ENCODE data around the gene ARPC5. TPM values are rescaled to one million over a fixed set of nuclear protein-coding genes. Genes with fewer than 3 reads are reported as not detected.

ARPC5 gene
- total and polyA plus RNA-seq, 2 of the 8 experiments (the other 6 are each of a cell fraction or from before 2014, with no cell fraction given) = 24.0 to 60.8 TPM

DNA sequence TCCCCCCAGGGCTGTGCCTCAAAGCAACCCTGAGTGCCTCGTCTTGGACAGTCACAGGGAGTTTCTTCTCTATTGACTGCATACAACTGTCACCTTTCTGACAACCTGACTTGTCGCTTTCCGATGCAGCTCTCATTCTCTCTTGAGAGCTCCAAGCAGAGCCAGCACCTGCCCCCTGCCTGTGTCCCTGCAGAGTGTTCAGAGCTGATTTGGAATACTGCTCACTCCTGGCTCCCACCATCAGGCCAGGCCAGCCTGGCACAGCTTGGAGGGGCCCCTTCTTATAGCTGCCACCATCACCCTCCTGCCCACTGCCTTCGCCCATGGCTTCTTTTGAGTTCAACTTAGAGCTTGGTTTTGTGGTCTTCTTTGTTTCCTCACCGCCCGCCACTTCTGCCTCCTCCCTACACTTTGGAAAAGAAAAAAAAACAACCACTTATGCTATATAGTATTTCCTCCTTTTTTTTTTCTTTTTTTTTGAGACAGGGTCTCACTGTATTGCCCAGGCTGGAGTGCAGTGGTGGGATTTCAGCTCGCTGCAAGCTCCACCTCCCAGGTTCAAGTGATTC is 57.6 kb downstream of the ARPC5 start:
- Histone ChIP-seq H3K27me3 (replicated peaks in 1 of 4; ENCODE audit: control insufficient read depth in 3 of 4, extremely low read depth in 1 of 4, insufficient read depth in 3 of 4, low read length in 3 of 4) (no peaks in the 10 kb centered on the region), H3K4ac (replicated peaks; ENCODE audit: insufficient read length, low read depth, low read length) (no peak overlapping the region), H3K18ac (ENCODE audit: extremely low read depth, low read length) (no peak overlapping the region), H2BK15ac (ENCODE audit: low read length) (no peak overlapping the region), H3K56ac (replicated peaks; ENCODE audit: insufficient read length, low read depth, low read length) (no peak overlapping the region), H4K5ac (ENCODE audit: insufficient read length, low read depth, low read length) (no peak overlapping the region), H3K9me3 (ENCODE audit: insufficient read depth in 2 of 2, low read depth in 1 of 2, low read length in 1 of 2) (no peaks in the 10 kb centered on the region), H3K4me2 (ENCODE audit: insufficient read depth in 1 of 2, low read depth in 2 of 2, low read length in 2 of 2) (no peak overlapping the region), H3K23ac (ENCODE audit: insufficient read length) (no peak overlapping the region), H3K23me2 (ENCODE audit: low read depth, low read length) (no peaks in the 10 kb centered on the region), H2BK5ac (ENCODE audit: low read depth, low read length) (no peak overlapping the region), H4K20me1 (replicated peaks in 1 of 2; ENCODE audit: control insufficient read depth in 1 of 2, insufficient read depth in 2 of 2, low read length in 2 of 2) (no peaks in the 10 kb centered on the region), H3K36me3 (ENCODE audit: control insufficient read depth in 2 of 4, insufficient read depth in 4 of 4, low read length in 3 of 4) (no peaks in the 10 kb centered on the region; a peak in 1 of 8 replicates), H3K79me1 (ENCODE audit: low read depth, low read length) (0 out of 2 replicates have a peak, but pooled peaks cover 2% of the 10 kb centered on the region), H3K4me3 (ENCODE audit: extremely low read depth in 1 of 4, insufficient read depth in 2 of 4, low read depth in 3 of 4, low read length in 4 of 4) (no peak overlapping the region), H4K91ac (replicated peaks; ENCODE audit: insufficient read length, low read length) (no peak overlapping the region), H3K79me2 (ENCODE audit: control insufficient read depth in 1 of 2, insufficient read depth in 2 of 2, low read length in 2 of 2) (no peaks in the 10 kb centered on the region), H2BK120ac (replicated peaks; ENCODE audit: low read depth, low read length) (no peak overlapping the region), H2AFZ (ENCODE audit: low read length) (no peak overlapping the region), H4K8ac (ENCODE audit: extremely low read depth, insufficient read depth, low read length) (no peak overlapping the region), H2AK5ac (ENCODE audit: low read depth, low read length) (no peak overlapping the region), H2BK12ac (ENCODE audit: low read depth, low read length) (no peak overlapping the region), H3K27ac (ENCODE audit: low read depth, low read length) (no peak overlapping the region), H3K9ac (replicated peaks in 1 of 4; ENCODE audit: extremely low read depth in 1 of 4, low read depth in 3 of 4, low read length in 3 of 4) (no peak overlapping the region), H3K4me1 (replicated peaks in 1 of 4; ENCODE audit: control insufficient read depth in 3 of 4, insufficient read depth in 4 of 4, low read length in 3 of 4) (peaks cover 0 to 7% (median 3%) of the 10 kb centered on the region in 4 experiments; a peak in 5 of 7 replicates), H3K14ac (ENCODE audit: insufficient read length) (no peak overlapping the region), H2BK20ac (ENCODE audit: low read length) (no peak overlapping the region)
- TF ChIP-seq POU5F1 (IDR thresholded peaks at IDR 0.05; ENCODE audit: low read depth, low read length) (no peak), SIRT6 (IDR thresholded peaks at IDR 0.05; ENCODE audit: low read length) (no peak), BRCA1 (IDR thresholded peaks at IDR 0.05; ENCODE audit: low read depth, low read length) (no peak), RFX5 (IDR thresholded peaks at IDR 0.05; ENCODE audit: borderline replicate concordance, low read depth, low read length) (no peak), CHD1 (IDR thresholded peaks at IDR 0.05; ENCODE audit: low read depth, low read length) (no peak), SP2 (IDR thresholded peaks at IDR 0.05; ENCODE audit: low read length) (no peak), ZNF274 (IDR thresholded peaks at IDR 0.05; ENCODE audit: borderline replicate concordance, extremely low read depth, low read length) (no peak), SIN3A (conservative IDR thresholded peaks at IDR 0.05 in 1 of 2, IDR thresholded peaks at IDR 0.05 in 1 of 2; ENCODE audit: low read depth in 1 of 2, low read length in 2 of 2) (no peak), SAP30 (IDR thresholded peaks at IDR 0.05; ENCODE audit: insufficient read depth, insufficient replicate concordance, low read length) (no peak), JUN (IDR thresholded peaks at IDR 0.05; ENCODE audit: low read depth, low read length) (no peak)
- TF ChIP-seq, protein P1, sequence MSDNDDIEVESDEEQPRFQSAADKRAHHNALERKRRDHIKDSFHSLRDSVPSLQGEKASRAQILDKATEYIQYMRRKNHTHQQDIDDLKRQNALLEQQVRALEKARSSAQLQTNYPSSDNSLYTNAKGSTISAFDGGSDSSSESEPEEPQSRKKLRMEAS (IDR thresholded peaks at IDR 0.05) = no peak
- TF ChIP-seq, protein P2, sequence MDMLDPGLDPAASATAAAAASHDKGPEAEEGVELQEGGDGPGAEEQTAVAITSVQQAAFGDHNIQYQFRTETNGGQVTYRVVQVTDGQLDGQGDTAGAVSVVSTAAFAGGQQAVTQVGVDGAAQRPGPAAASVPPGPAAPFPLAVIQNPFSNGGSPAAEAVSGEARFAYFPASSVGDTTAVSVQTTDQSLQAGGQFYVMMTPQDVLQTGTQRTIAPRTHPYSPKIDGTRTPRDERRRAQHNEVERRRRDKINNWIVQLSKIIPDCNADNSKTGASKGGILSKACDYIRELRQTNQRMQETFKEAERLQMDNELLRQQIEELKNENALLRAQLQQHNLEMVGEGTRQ (IDR thresholded peaks at IDR 0.05; ENCODE audit: low read length) = no peak
- 88% methylated on average over 7 of the region's 7 CpGs; no CpG with 5 or more reads in 1 of the 2 experiments for WGBS, 2 experiments (ENCODE audit: extremely low coverage in 1 of 2, insufficient coverage in 1 of 2, insufficient read length in 1 of 2, insufficient replicate concordance in 2 of 2, low coverage in 1 of 2, low lambda C conversion rate in 2 of 2, missing lambda C conversion rate in 1 of 2)
- DNase-seq (ENCODE audit: low read depth in 1 of 2, low spot score in 2 of 2) (no peak), FAIRE-seq (no peak)
- CTCF ChIA-PET (ENCODE audit: partially characterized antibody) = interaction anchor here (0.8 to 1.8 kb wide), 7 partner anchors 9 to 45 kb away, joined by 3 to 7 read pairs (median 3); no protein-coding TSS in a partner anchor
- POLR2A ChIA-PET (ENCODE audit: partially characterized antibody) = interaction anchor here (0.6 to 2.8 kb wide), 2 partner anchors 9 to 49 kb away, joined by 3 to 10 read pairs; no protein-coding TSS in a partner anchor
